GM15510 (cell line): ENCODE data around the gene NBAS.

Experiments used
- POLR2A ChIP-seq: IDR thresholded peaks from 3 replicates; pipeline ENCODE4 v1.6.1; 2011; ENCODE audit warnings: borderline replicate concordance; ENCODE audit not compliant: insufficient read length; ENCODE audit errors: extremely low read depth

NBAS gene

DNA sequence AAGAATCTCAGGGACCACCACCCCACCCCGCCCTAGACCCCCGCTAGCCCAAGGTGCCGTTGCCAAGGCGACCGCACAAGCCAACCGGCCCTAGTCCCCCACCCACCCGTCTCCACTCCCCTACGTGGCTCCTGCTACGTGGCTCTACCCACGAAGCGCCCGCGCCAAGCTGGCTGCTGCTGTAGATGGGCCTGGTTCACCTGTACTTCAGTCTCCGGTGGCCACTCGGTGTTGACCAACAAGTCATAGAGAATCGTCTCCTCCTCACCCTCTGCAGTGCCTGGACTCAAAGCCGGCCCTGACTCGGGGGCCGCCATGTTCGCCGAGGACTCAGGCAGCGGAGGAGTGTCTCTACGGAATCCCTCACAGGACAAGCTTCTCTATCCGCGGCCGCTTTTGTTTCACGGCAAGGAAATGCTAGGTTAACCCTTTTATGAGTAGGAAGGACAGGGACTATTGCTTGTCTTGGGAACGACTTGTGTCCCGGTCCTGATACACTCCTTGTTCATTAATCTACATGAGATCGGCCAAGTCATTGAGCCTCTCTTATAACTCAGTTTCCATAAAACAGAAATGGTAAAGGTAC lies at the start of gene NBAS:
Gene NBAS, minus strand, starts transcription at position 347 of the 586 bp plus-strand sequence. Its CDS starts 30 bp downstream, at position 317.
- peak; percentile 80 for TF ChIP-seq POLR2A

GRCh38 chr2:15610430-15610952 lies 49.4 kb upstream of the NBAS start:
- TF ChIP-seq POLR2A, result no peak

DNA sequence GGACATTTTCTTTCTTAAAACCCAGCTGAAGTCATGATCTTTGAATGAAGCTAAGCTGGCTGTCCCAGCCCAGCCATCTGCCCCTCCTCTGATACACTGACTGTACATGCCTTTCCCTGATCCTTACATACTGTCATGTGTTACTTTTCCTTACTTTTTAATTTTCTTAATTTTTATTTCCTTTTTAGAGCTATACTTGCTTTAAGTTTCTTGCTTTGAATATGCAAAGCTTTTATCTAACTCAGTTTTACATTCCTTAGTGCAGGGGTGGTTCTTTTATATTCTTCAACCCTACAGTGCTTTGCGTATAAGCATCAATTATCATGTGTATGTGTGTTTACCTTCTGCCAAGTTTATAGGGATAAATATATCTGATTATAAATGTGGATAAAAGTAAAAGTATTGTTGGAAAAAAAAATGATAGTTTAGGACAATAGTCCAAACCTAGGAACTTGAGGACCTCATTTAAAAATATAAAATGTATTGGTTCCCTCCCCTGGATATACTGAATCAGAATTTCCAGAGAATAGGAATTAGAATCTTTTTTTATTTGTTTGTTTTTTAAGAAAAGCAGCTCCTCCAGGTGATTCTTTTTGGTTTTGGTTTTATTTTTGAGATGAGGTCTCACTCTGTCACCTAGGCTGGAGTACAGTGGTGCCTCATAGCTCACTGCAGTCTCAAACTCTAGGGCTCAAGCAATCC lies 48.4 kb upstream of the NBAS start:
- TF ChIP-seq POLR2A, result no peak

DNA sequence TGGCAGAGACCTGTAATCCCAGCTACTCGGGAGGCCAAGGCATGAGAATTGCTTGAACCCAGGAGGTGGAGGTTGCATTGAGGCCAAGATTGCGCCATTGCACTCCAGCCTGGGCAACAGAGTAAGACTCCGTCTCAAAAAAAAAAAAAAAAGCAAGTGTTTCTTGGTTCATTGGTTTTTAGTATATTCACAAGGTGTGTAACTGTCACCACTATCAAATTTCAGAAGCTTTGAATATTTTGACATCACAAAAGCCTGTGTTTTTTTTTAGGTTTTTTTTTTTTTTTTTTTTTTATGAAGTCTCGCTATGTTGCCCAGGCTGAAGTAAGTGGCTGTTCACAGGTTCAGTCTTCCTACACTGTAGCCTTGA lies 47.2 kb upstream of the NBAS start:
- no peak for TF ChIP-seq POLR2A

DNA sequence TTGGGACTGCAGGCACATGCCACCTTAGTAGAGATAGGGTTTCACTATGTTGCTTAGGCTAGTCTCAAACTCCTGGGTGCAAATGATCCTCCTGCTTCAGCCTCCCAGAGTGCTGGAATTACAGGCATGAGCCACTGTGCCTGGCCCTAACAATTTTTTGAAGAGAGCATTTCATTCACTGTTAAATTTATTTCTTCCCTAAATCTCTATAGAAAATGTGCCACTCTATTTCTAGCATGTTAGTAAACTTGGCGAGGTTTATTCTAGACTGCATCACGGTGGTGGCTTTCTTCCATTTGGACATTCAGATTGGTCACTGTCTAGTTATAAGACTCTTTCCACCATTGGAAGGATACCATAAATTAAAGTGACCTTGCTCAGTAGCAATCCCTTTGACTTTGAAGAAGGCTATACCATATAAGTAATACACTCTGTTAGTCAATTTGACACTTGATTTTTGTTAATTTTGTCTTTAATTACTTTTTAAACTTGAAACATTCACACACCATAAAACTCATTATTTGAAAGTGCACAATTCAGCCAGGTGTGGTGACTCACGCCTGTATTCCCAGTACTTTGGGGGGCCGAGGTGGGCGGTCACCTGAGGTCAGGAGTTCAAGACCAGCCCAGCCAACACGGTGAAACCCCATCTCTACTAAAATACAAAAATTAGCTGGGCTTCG lies 46.7 kb upstream of the NBAS start:
- no peak for TF ChIP-seq POLR2A

- TF ChIP-seq POLR2A, result no peak
Observed at GRCh38 chr2:15606481-15607441, 45.6 kb upstream of the NBAS start.

DNA sequence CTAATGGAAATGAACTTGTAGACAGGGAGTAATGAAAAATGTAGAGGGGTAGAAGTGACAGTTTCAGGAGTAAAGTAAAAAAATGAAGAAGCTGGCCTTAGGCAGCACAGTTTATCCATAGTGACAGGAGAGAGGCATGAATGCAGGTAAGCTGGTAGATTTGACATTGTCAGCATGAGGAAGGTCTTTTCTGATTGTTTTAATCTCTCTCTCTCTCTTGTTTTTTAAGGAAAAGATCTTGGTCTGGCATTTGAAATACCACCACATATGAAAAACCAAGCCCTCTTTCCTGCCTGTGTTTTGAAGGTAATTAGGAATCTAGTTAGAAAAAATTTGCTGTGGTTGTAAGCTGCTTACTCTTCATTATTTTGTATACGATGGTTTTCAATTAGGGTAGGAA lies 44.6 kb upstream of the NBAS start:
- no peak for TF ChIP-seq POLR2A

GRCh38 chr2:15603948-15604347 lies 42.8 kb upstream of the NBAS start:
- no peak for TF ChIP-seq POLR2A

GRCh38 chr2:15603044-15603765 lies 42.1 kb upstream of the NBAS start:
- TF ChIP-seq POLR2A, result no peak

DNA sequence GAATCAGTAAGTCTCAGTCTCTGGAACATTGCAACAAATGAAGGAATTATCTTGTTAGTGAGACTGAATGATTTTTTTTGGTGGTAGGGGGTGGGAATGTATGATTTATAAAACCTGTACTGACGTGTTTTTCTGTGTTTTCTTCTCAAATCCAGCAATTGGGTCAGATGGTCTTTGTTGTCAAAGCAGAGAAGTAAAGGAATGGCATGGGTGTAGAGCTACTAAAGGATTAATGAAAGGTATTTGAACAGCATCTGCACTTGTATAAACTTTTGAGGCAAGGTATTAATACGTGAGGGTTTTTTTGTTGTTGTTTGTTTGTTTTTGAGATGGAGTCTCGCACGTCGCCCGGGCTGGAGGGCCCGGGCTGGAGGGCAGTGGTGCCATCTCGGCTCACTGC lies 41.3 kb upstream of the NBAS start:
- TF ChIP-seq POLR2A, result no peak

DNA sequence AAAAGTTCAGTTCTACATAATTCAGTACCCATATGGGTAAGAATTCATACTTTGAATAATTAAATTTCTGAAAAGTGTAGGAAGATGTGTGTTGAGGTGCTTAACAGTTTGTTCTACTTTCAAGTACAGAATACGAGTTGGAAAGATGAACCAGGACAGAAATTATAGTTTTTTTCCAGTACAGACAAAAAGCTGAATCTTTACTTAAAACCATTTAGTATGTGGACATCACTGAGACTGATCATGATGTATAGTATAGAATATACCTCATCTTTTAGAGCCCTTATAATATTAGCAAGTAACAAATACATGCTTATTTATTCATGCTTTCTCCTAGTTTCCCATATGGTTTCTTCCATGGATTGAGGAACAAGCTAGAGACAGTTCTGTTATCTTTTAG lies 40.5 kb upstream of the NBAS start:
- TF ChIP-seq POLR2A, result no peak

DNA sequence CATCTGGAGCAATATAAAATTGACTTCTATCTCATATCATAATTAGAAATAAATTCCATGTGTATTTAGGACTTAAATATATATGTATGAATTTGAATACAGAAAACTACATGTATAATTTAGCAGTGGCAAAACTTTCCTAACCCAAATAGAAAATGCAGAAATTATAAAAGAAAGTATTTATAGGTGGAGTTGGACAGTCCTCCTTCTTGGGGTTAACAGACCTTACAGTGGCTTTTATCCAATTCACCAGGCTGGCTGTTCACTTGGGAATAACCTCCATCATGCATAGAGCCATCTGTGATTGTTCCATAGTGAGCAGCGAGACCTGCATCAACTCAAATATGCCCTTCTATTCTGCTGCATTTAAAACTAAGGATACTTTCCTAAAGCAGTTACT lies 38.9 kb upstream of the NBAS start:
- TF ChIP-seq POLR2A, result no peak

DNA sequence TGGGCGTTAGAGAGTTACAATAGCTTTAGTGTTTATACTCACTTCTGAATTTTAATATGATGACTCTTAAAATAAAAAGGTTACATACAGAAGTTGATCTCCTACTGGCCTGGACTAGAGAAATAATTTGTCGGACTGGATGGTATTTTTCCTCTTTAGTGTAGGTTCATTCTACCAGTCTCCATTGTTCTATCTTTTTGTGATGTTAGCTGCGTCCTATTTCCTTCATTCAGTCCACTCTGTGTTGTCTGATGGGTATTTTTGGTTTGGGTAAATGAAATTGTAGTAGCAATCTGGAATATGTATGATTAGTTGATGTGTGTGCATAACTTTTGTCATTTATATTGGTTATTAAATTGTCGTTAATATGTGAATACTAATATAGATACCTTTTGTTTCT lies 35.8 kb upstream of the NBAS start:
- no peak for TF ChIP-seq POLR2A

DNA sequence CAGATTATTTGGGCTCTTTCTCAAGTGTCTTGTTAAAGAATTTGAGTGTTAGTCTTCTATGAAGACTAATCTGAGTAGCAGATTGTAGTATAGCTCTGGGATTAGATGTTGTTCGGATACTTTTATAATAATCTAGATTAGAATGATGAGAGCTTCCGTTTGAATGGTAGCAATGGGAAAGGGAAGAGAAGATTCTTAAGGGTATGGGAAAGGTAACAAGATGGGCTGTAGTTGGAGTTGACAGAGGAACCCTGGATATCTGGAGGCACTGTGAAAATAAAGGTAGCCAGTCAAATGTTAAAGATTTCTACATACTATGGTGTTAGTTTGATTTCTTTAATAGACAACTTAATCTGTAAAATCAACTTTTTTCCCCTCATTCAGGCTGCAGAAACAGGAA lies 35.2 kb upstream of the NBAS start:
- TF ChIP-seq POLR2A, result no peak
